GM12878 (cell line): ENCODE results near the gene ORM2. TPM values are rescaled to one million over a fixed set of nuclear protein-coding genes. Genes with fewer than 3 reads are reported as not detected.

ENCODE experiments used
- ATAC-seq: fragments of 200-7000 bp; cut with Tn5 transposase; 3 replicates; pipeline ENCODE4 v1.9.1; 2020; ENCODE audit warnings: mild to moderate bottlenecking, moderate library complexity
- BruUV-seq: library from RNA; stranded (reverse); fragments of 400-500 nt; replicated peaks from 2 replicates; lab custom pipeline; 2021; lab: Mats Ljungman, UMichigan
- CTCF ChIA-PET: fragments of 300-600 bp; sonication (Branson Sonifier 250); formaldehyde crosslinking; extraction: SDS; loops from one replicate; lab custom pipeline; 2021; ENCODE audit warnings: inconsistent platforms; lab: Yijun Ruan, JAX
- POLR2A ChIA-PET: fragments of 350-600 bp; formaldehyde crosslinking; extraction: SDS; loops from one replicate; lab custom pipeline; 2021; ENCODE audit warnings: inconsistent platforms; lab: Charles Lee
- RAD21 ChIA-PET: fragments of 300-600 bp; sonication (Branson Sonifier 250); formaldehyde crosslinking; loops from one replicate; lab custom pipeline; 2023; ENCODE audit warnings: antibody characterized with exemption; ENCODE audit not compliant: unreplicated experiment; lab: Charles Lee
- SMC1A ChIA-PET: fragments of 300-600 bp; sonication (Branson Sonifier 250); formaldehyde crosslinking; loops from one replicate; lab custom pipeline; 2023; ENCODE audit not compliant: unreplicated experiment, uncharacterized antibody; lab: Charles Lee
- DNase-seq: peaks from one replicate; pipeline ENCODE4 v3.0.0-alpha.2; 2011; ENCODE audit warnings: low read depth, low spot score
- FAIRE-seq: peaks from 3 replicates; lab custom pipeline; 2011; peaks lifted over from hg19 to GRCh38; lab: Jason Lieb, UNC
- H2AFZ ChIP-seq: 2 replicates; pipeline ENCODE4 v1.6.0; 2011; ENCODE audit warnings: low read depth, low read length, control low read depth; ENCODE audit not compliant: control insufficient read depth
- H3K27ac ChIP-seq: 2 replicates; pipeline ENCODE4 v1.5.1; 2011; ENCODE audit warnings: control low read depth; ENCODE audit not compliant: control insufficient read depth, insufficient read depth
- H3K27me3 ChIP-seq, 2 experiments: replicated peaks in 1 of 2; 2 replicates each; pipeline versions ENCODE4 v1.6.0 to v1.6.1; 2011; ENCODE audit warnings: low read length in 1 of 2; ENCODE audit not compliant: control insufficient read depth in 2 of 2, insufficient read depth in 2 of 2
- H3K36me3 ChIP-seq, 2 experiments: 2 replicates each; pipeline ENCODE4 v1.5.1; 2011; ENCODE audit warnings: low read length in 1 of 2; ENCODE audit not compliant: control insufficient read depth in 2 of 2, insufficient read depth in 2 of 2
- H3K4me1 ChIP-seq: 2 replicates; pipeline ENCODE4 v1.6.1; 2011; ENCODE audit warnings: mild to moderate bottlenecking, low read length, moderate library complexity, mixed read lengths; ENCODE audit not compliant: control insufficient read depth, insufficient read depth
- H3K4me2 ChIP-seq: 2 replicates; pipeline ENCODE4 v1.6.0; 2011; ENCODE audit warnings: control low read depth; ENCODE audit not compliant: control insufficient read depth, insufficient read depth
- H3K4me3 ChIP-seq: fragments of 200-600 bp; sonication (generic); 2 replicates; pipeline ENCODE4 v1.5.1; 2016
- H3K79me2 ChIP-seq: 2 replicates; pipeline ENCODE4 v1.6.0; 2011; ENCODE audit warnings: low read length; ENCODE audit not compliant: control insufficient read depth, insufficient read depth
- H3K9ac ChIP-seq: 2 replicates; pipeline ENCODE4 v1.8.0; 2011; ENCODE audit warnings: low read length, control low read depth, mixed read lengths; ENCODE audit not compliant: control insufficient read depth, insufficient read depth
- H3K9me3 ChIP-seq: replicated peaks from 3 replicates; pipeline ENCODE4 v1.5.1; 2011; ENCODE audit warnings: mild to moderate bottlenecking, low read length; ENCODE audit not compliant: control insufficient read depth, insufficient read depth
- H4K20me1 ChIP-seq: 2 replicates; pipeline ENCODE4 v1.6.0; 2011; ENCODE audit not compliant: control insufficient read depth, insufficient read depth
- BACH1 ChIP-seq: fragments of 450-650 bp; IDR thresholded peaks from 2 replicates; pipeline ENCODE4 v1.6.1; 2017; ENCODE audit warnings: mild to moderate bottlenecking, borderline replicate concordance
- CBFB ChIP-seq: IDR thresholded peaks from 2 replicates; pipeline ENCODE4 v1.6.1; 2016; ENCODE audit warnings: antibody characterized with exemption, low read depth
- CTCF ChIP-seq, 3 experiments: IDR thresholded peaks in 2 of 3; conservative IDR thresholded peaks in 1 of 3; 2 replicates each; pipeline ENCODE4 v1.5.1; 2011; ENCODE audit warnings: low read depth in 3 of 3, low read length in 3 of 3, mild to moderate bottlenecking in 3 of 3, control low read depth in 2 of 3, moderate library complexity in 2 of 3, inconsistent platforms in 1 of 3, mixed read lengths in 1 of 3; ENCODE audit not compliant: control insufficient read depth in 2 of 3, insufficient read depth in 1 of 3; ENCODE audit errors: extremely low read depth in 1 of 3
- E4F1 ChIP-seq: fragments of 450-650 bp; IDR thresholded peaks from 2 replicates; pipeline ENCODE4 v1.6.1; 2018; ENCODE audit warnings: borderline replicate concordance, mild to moderate bottlenecking; ENCODE audit not compliant: partially characterized antibody
- FOXM1 ChIP-seq: IDR thresholded peaks from 2 replicates; pipeline ENCODE4 v1.6.1; 2012; ENCODE audit warnings: low read depth, mild to moderate bottlenecking, inconsistent platforms, low read length, moderate library complexity
- HCFC1 ChIP-seq: fragments of 150-350 bp; IDR thresholded peaks from 2 replicates; pipeline ENCODE4 v1.6.1; 2014; ENCODE audit warnings: low read length
- NFXL1 ChIP-seq: fragments of 450-650 bp; IDR thresholded peaks from 2 replicates; pipeline ENCODE4 v1.6.1; 2017; ENCODE audit warnings: antibody characterized with exemption, mild to moderate bottlenecking, borderline replicate concordance
- RAD51 ChIP-seq: fragments of 450-650 bp; IDR thresholded peaks from 2 replicates; pipeline ENCODE4 v1.6.1; 2016; ENCODE audit warnings: moderate library complexity, mild to moderate bottlenecking, inconsistent platforms
- SIN3A ChIP-seq: IDR thresholded peaks from 2 replicates; pipeline ENCODE4 v1.6.1; 2012; ENCODE audit warnings: low read depth, low read length, improper control_type of control experiment
- TAF1 ChIP-seq: IDR thresholded peaks from 2 replicates; pipeline ENCODE4 v1.6.1; 2011; ENCODE audit warnings: mild to moderate bottlenecking, low read depth, low read length, borderline replicate concordance
- ZZZ3 ChIP-seq: IDR thresholded peaks from 2 replicates; pipeline ENCODE4 v1.6.1; 2011; ENCODE audit warnings: low read depth; ENCODE audit not compliant: control insufficient read depth, insufficient read length
- WGBS: methylation state at CpG from one replicate; pipeline ENCODE4 v1.1.6; 2016; ENCODE audit warnings: low lambda C conversion rate; ENCODE audit not compliant: insufficient replicate concordance, insufficient coverage; ENCODE audit errors: missing lambda C conversion rate; 5-methylcytosine and 5-hydroxymethylcytosine counted together
- in situ Hi-C: fragments of 300-500 bp; cut with MboI; formaldehyde crosslinking; loops from 9 replicates; pipeline ENCODE4 v1.14.3; 2018; ENCODE audit warnings: mixed read lengths
- intact Hi-C: fragments of 100-400 bp; cut with micrococcal nuclease; formaldehyde crosslinking; loops from one replicate; pipeline ENCODE4 v1.14.2; 2022; ENCODE audit not compliant: unreplicated experiment
- polyA plus RNA-seq, 11 experiments: library from polyadenylated mRNA; depleted of rRNA in 4 of 11; unstranded in 6 of 11; stranded (reverse) in 5 of 11; fragments of >200 nt; fragmentation: Nextera tagmentation in 4 of 11; fragmentation: Illumina TruSeq in 1 of 11; extraction: Ambion mirVana in 4 of 11; extraction: Trizol in 1 of 11; gene quantifications; 1 replicate in 1 of 11; 2 replicates in 10 of 11; pipeline versions ENCODE4 v1.2.1 to v1.2.3, GENCODE V29; 2011 to 2016; ENCODE audit warnings: inconsistent platforms in 2 of 11, missing spikeins in 2 of 11, low read depth in 1 of 11
- total RNA-seq, 4 experiments: library from RNA; depleted of rRNA in 3 of 4; stranded (reverse); fragments of >200 nt in 3 of 4; fragmentation: Illumina TruSeq in 1 of 4; extraction: Trizol in 1 of 4; gene quantifications; 2 replicates each; pipeline versions ENCODE4 v1.2.1 to v1.2.3, GENCODE V29; 2013 to 2021

ORM2 gene
- total and polyA plus RNA-seq, 10 of the 15 experiments (the other 5 are each of a cell fraction or from before 2014, with no cell fraction given), result 0.64 TPM; not detected in 9

- ChIA-PET SMC1A (no interaction called here), CTCF (no interaction called here), POLR2A (no interaction called here), RAD21 (interaction anchor here (0.6 kb wide), 1 partner anchor 385 kb away, joined by 3 read pairs; no protein-coding TSS in a partner anchor)
- Histone ChIP-seq H3K36me3 (no peaks in the 10 kb centered on the region), H4K20me1 (0 out of 2 replicates have a peak, but pooled peaks cover 3% of the 10 kb centered on the region), H3K27ac (no peak overlapping the region), H3K27me3 (peaks cover 0 to 8% of the 10 kb centered on the region in 2 experiments; a peak in 2 of 4 replicates), H3K9ac (no peak overlapping the region), H2AFZ (no peak overlapping the region), H3K4me1 (no peaks in the 10 kb centered on the region), H3K79me2 (no peaks in the 10 kb centered on the region), H3K9me3 (no peaks in the 10 kb centered on the region), H3K4me3 (no peak overlapping the region), H3K4me2 (no peak overlapping the region)
- intact Hi-C loops (no loop called here), in situ Hi-C loops (no loop called here)
- FAIRE-seq (no peak), ATAC-seq (no peak), DNase-seq (no peak)
- WGBS, result 24% methylated on average over 15 of the region's 15 CpGs
- no TSS peak for BruUV-seq
- no peak for TF ChIP-seq NFXL1
- TF ChIP-seq, all 136 proteins: peak for 0
Observed at GRCh38 chr9:114301798-114302565, 27.7 kb upstream of the ORM2 start.

GRCh38 chr9:114302727-114303126, 26.9 kb upstream of the ORM2 start:
- no peaks in the 10 kb centered on the region for H3K9me3 ChIP-seq
- 45% methylated on average over 6 of the region's 6 CpGs for WGBS
- ChIA-PET SMC1A (no interaction called here), RAD21 (no interaction called here), CTCF (no interaction called here), POLR2A (no interaction called here)
- no peaks in the 10 kb centered on the region for H3K4me1 ChIP-seq
- no peak overlapping the region for H3K4me3 ChIP-seq
- no TSS peak for BruUV-seq
- FAIRE-seq (no peak), DNase-seq (no peak), ATAC-seq (no peak)
- H3K36me3 ChIP-seq, result no peaks in the 10 kb centered on the region
- no peak overlapping the region for H3K4me2 ChIP-seq
- no peak overlapping the region for H3K27ac ChIP-seq
- in situ Hi-C loops, result no loop called here
- H2AFZ ChIP-seq, result no peak overlapping the region
- H4K20me1 ChIP-seq, result 0 out of 2 replicates have a peak, but pooled peaks cover 3% of the 10 kb centered on the region
- no peaks in the 10 kb centered on the region for H3K79me2 ChIP-seq
- H3K9ac ChIP-seq, result no peak overlapping the region
- intact Hi-C loops, result no loop called here
- peaks cover 0 to 8% of the 10 kb centered on the region in 2 experiments; a peak in 2 of 4 replicates for H3K27me3 ChIP-seq
- TF ChIP-seq FOXM1, result no peak
- TF ChIP-seq CTCF (IDR thresholded peaks at IDR 0.05 in 2 of 3, conservative IDR thresholded peaks at IDR 0.05 in 1 of 3; ENCODE audit: control insufficient read depth in 2 of 3, extremely low read depth in 1 of 3, insufficient read depth in 1 of 3, low read depth in 3 of 3, low read length in 3 of 3), result no peak
- TF ChIP-seq CBFB, result no peak
- no peak for TF ChIP-seq HCFC1
- no peak for TF ChIP-seq SIN3A
- no peak for TF ChIP-seq TAF1
- TF ChIP-seq ZZZ3, result no peak
- no peak for TF ChIP-seq RAD51
- TF ChIP-seq E4F1, result no peak
- no peak for TF ChIP-seq BACH1
